Coronary artery (tissue), 2 donors: ENCODE data around the gene IL17RC.

Experiments used
- DNase-seq: peaks from one replicate; pipeline ENCODE4 v3.0.0-alpha.2; 2017; ENCODE audit warnings: low spot score
- H3K27ac ChIP-seq, 2 donors: fragments of 200-600 bp; sonication (generic); one replicate each; pipeline ENCODE4 v1.5.1; 2016 to 2019
- H3K4me3 ChIP-seq: fragments of 200-600 bp; sonication (generic); 2 replicates; pipeline ENCODE4 v1.5.1; 2016; ENCODE audit warnings: mild to moderate bottlenecking, moderate library complexity
- TF ChIP-seq, protein P1 (sequence below): fragments of 200-600 bp; sonication (generic); IDR thresholded peaks from one replicate; pipeline ENCODE4 v1.5.1; 2019; ENCODE audit warnings: antibody characterized with exemption

IL17RC gene

DNA sequence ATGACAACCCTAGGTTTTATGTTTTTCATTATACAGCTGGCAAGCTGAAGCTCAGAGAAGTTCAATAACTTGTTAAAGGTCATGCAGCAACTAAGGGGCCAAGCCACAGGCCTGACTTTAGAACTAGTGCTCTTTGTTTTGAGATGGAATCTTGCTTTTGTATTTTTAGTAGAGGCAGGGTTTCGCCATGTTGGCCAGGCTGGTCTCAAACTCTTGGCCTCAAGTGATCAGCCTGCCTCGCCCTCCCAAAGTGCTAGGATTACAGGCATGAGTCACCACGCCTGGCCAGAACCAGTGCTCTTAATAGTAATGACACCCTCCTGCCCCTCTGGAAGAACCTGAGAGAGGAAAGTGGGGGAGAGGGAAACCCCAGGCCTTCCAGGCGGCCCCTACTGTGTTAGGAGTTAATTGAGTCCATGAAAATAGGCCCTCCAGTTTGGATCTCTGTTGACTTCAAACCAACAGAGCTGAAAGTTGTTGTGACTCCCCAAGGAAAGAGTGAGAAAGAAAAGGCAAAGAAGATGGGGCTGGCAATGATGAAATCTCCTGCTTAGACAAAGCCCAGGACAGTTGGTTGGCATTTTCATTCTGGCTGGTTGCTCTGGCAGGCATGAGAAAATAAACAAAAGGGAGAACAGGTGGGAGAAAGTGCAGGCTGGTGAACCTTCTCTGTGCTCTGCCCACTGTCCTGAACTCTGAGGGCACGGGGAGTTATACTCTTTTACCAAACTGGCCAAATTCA, 38.9 kb downstream of the IL17RC start:
- no peak for DNase-seq
- TF ChIP-seq, protein P1, sequence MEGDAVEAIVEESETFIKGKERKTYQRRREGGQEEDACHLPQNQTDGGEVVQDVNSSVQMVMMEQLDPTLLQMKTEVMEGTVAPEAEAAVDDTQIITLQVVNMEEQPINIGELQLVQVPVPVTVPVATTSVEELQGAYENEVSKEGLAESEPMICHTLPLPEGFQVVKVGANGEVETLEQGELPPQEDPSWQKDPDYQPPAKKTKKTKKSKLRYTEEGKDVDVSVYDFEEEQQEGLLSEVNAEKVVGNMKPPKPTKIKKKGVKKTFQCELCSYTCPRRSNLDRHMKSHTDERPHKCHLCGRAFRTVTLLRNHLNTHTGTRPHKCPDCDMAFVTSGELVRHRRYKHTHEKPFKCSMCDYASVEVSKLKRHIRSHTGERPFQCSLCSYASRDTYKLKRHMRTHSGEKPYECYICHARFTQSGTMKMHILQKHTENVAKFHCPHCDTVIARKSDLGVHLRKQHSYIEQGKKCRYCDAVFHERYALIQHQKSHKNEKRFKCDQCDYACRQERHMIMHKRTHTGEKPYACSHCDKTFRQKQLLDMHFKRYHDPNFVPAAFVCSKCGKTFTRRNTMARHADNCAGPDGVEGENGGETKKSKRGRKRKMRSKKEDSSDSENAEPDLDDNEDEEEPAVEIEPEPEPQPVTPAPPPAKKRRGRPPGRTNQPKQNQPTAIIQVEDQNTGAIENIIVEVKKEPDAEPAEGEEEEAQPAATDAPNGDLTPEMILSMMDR = no peak
- H3K4me3 ChIP-seq = no peak overlapping the region
- H3K27ac ChIP-seq = no peak overlapping the region

GRCh38 chr3:9957214-9957613, 40.3 kb downstream of the IL17RC start:
- TF ChIP-seq, protein P1 = no peak
- no peak overlapping the region for H3K4me3 ChIP-seq
- no peak for DNase-seq
- no peak overlapping the region for H3K27ac ChIP-seq

DNA sequence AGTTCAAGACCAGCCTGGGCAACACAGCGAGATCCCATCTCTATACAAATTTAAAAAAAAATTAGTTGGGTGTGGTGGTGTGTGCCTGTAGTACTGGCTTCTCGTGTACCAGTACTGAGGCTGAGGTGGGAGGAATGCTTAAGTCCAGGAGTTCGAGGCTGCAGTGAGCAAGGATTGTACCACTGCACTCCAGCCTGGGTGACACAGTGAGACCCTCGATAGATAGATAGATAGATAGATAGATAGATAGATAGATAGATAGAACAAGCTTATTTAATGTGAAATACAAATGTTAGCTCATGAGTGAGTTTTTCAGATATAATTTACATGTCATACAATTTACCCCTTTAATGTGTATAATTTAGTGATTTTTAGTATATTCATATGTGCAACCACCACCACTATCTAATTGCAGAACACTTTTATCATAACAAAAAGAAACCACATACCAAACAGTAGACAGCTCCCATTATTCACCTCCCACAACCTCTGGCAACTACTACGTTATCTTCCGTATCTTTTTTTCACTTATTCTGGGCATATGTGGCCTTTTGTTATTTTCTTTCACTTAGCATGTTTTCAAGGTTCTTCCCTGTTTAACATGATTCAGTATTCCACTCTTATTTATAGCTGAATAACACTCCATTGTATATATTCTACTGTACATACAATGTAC, 48.4 kb downstream of the IL17RC start:
- TF ChIP-seq, protein P1 = no peak
- no peak for DNase-seq
- H3K27ac ChIP-seq = no peak overlapping the region
- no peak overlapping the region for H3K4me3 ChIP-seq

- Histone ChIP-seq H3K4me3 (no peak overlapping the region), H3K27ac (no peak overlapping the region)
- TF ChIP-seq, protein P1 = no peak
- DNase-seq = no peak
Measured at GRCh38 chr3:9966841-9967240, 49.9 kb downstream of the IL17RC start.

DNA sequence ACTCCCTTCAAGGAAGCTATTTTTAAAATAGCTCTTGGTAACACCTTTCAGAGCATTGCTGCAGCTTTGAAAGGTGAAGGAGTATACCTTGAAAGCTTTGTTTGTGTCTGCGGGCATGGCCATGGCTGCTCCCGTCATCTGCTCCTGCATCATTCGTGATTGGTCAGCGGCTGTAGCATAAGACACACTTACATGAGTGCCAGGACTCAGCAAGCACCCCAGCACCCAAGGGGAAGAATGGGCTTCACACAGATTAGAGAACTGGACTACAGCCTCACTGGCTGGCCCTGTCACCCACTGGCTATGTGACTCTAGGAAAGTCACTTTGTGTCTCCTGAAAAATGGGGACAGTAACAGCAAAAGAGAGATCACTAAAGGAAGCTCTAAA, 52.7 kb downstream of the IL17RC start:
- no peak overlapping the region for H3K27ac ChIP-seq

DNA sequence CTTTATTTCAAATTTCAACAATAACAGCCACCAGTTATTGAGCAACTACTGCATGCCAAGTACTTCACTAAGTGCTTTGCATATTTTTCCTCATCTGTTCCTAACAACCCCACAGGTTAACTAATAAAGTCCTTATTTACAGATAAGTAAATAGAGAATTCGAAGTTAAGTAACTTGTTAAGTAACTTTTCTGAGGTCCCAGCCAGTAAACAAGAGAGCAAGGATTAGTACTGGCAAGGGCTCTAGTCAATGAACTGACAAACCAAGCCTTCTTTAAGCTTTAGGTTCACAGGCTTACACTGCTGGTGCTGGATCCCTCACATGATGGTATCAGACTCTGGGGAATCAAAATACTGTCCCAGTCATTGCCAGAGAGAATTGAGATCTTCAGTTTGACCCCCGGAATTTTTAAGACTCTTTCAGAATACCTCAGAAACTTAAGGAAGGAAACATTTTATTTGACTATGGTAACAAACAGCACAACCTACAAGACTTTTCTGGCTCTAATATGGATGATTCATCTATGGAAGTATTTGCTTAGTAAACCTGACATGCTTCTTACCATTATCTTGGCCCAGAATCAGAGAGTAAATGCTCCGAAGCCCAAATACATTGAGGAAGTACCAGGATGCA, 53.2 kb downstream of the IL17RC start:
- TF ChIP-seq, protein P1 = no peak
- Histone ChIP-seq H3K4me3 (no peak overlapping the region), H3K27ac (no peak overlapping the region)
- no peak for DNase-seq

More for the DNA sequence above, 52.7 kb downstream of the IL17RC start:
- TF ChIP-seq, protein P1 = no peak
- no peak overlapping the region for H3K4me3 ChIP-seq
- DNase-seq = no peak
